Loucy (cell line): Measurements from ENCODE around the gene MVD.

Experiments
- EZH2phosphoT487 ChIP-seq: fragments of 200-600 bp; IDR thresholded peaks from 2 replicates; pipeline ENCODE4 v1.6.1; 2018; ENCODE audit warnings: antibody characterized with exemption, mild to moderate bottlenecking, moderate library complexity, borderline replicate concordance
- TF ChIP-seq, protein P1 (sequence below): fragments of 200-600 bp; sonication (generic); conservative IDR thresholded peaks from 2 replicates; pipeline ENCODE4 v1.5.1; 2014; ENCODE audit warnings: mild to moderate bottlenecking, antibody characterized with exemption, low read length

DNA sequence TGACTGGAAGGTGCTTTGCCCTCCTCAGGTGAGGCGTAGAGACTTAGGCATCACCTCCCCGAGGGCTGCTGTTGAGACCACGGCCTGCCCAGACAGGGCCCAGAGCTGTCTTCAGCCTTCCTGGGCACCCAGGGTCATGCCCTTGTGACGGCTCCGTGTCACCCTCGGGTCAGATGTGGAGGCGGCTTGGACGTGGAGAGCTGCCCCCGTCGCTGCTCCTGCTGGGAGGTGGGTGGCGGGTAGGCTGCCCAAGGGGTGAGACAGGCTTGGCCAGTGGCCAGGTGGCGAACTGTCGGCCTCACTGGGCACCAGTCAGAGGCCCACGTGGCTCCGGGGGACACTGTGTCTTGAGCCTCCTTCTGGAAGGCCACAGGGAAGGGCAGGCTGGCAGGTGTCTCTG, 32.3 kb upstream of the MVD start:
- TF ChIP-seq, protein P1, sequence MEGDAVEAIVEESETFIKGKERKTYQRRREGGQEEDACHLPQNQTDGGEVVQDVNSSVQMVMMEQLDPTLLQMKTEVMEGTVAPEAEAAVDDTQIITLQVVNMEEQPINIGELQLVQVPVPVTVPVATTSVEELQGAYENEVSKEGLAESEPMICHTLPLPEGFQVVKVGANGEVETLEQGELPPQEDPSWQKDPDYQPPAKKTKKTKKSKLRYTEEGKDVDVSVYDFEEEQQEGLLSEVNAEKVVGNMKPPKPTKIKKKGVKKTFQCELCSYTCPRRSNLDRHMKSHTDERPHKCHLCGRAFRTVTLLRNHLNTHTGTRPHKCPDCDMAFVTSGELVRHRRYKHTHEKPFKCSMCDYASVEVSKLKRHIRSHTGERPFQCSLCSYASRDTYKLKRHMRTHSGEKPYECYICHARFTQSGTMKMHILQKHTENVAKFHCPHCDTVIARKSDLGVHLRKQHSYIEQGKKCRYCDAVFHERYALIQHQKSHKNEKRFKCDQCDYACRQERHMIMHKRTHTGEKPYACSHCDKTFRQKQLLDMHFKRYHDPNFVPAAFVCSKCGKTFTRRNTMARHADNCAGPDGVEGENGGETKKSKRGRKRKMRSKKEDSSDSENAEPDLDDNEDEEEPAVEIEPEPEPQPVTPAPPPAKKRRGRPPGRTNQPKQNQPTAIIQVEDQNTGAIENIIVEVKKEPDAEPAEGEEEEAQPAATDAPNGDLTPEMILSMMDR: no peak
- no peak for TF ChIP-seq EZH2phosphoT487
